UCSD-AML1 (cell line): ENCODE measurements around the gene ADGRA1.
A peak's percentile ranks its signal among the peaks of the same experiment; 100 is the strongest.
"Not testable (repeated sequence)": the region's sequence is repeated elsewhere in the genome, so short reads cannot be mapped to it uniquely, and the experiment has no call there.

ENCODE experiments used
- DNase-seq: peaks from one replicate; lab custom pipeline; 2025; ENCODE audit not compliant: unreplicated experiment; lab: John Stamatoyannopoulos, UW

Gene ADGRA1

GRCh38 chr10:133110133-133110532 is 22.4 kb downstream of the ADGRA1 start:
- DNase-seq, result no peak

GRCh38 chr10:133110609-133111275 is 23.0 kb downstream of the ADGRA1 start:
- DNase-seq, result no peak

- not testable (repeated sequence) for DNase-seq
Observed at GRCh38 chr10:133111640-133112039, 23.9 kb downstream of the ADGRA1 start.

GRCh38 chr10:133113146-133113830 is 25.6 kb downstream of the ADGRA1 start:
- no peak for DNase-seq

GRCh38 chr10:133113847-133114246 is 26.1 kb downstream of the ADGRA1 start:
- no peak for DNase-seq

- DNase-seq, result no peak
Observed at GRCh38 chr10:133114251-133114650, 26.5 kb downstream of the ADGRA1 start.

- no peak for DNase-seq
Observed at GRCh38 chr10:133114726-133115452, 27.2 kb downstream of the ADGRA1 start.

GRCh38 chr10:133115453-133115842 is 27.7 kb downstream of the ADGRA1 start:
- no peak for DNase-seq

GRCh38 chr10:133115976-133116375 is 28.3 kb downstream of the ADGRA1 start:
- DNase-seq, result no peak

GRCh38 chr10:133116455-133116854 is 28.7 kb downstream of the ADGRA1 start:
- DNase-seq, result no peak

- no peak for DNase-seq
Observed at GRCh38 chr10:133117036-133117687, 29.4 kb downstream of the ADGRA1 start.

GRCh38 chr10:133117688-133118071 is 30.0 kb downstream of the ADGRA1 start:
- no peak for DNase-seq

- DNase-seq, result no peak
Observed at GRCh38 chr10:133121479-133121878, 33.8 kb downstream of the ADGRA1 start.

- DNase-seq, result peak; percentile 40
Observed at GRCh38 chr10:133122171-133122935, 34.6 kb downstream of the ADGRA1 start.

- DNase-seq, result no peak
Observed at GRCh38 chr10:133123050-133123745, 35.5 kb downstream of the ADGRA1 start.

- no peak for DNase-seq
Observed at GRCh38 chr10:133123746-133124356, 36.1 kb downstream of the ADGRA1 start.

- peak; percentile 52 for DNase-seq
Observed at GRCh38 chr10:133124357-133125211, 36.9 kb downstream of the ADGRA1 start.

GRCh38 chr10:133125901-133126300 is 38.2 kb downstream of the ADGRA1 start:
- DNase-seq, result no peak
